HFFc6 (cell line): ENCODE data around the gene FZD1. TPM values are rescaled to one million over a fixed set of nuclear protein-coding genes. Genes with fewer than 3 reads are reported as not detected.

Source experiments
- DNase-seq: peaks from one replicate; pipeline ENCODE4 v3.0.0-alpha.2; 2018
- H3K27ac Mint-ChIP-seq: 2 replicates; pipeline ENCODE4 v1.8.0; 2020; ENCODE audit warnings: mild to moderate bottlenecking, mixed read lengths
- H3K27me3 Mint-ChIP-seq: 2 replicates; pipeline ENCODE4 v1.8.0; 2021; ENCODE audit warnings: mild to moderate bottlenecking, moderate library complexity, mixed read lengths; ENCODE audit not compliant: insufficient read depth
- H3K36me3 Mint-ChIP-seq: 2 replicates; pipeline ENCODE4 v1.8.0; 2021; ENCODE audit warnings: low read depth, mixed read lengths
- H3K4me1 Mint-ChIP-seq: 2 replicates; pipeline ENCODE4 v1.8.0; 2020; ENCODE audit warnings: low read depth, mixed read lengths
- H3K4me3 Mint-ChIP-seq: 2 replicates; pipeline ENCODE4 v1.8.0; 2020; ENCODE audit warnings: mild to moderate bottlenecking, moderate library complexity, mixed read lengths
- H3K9me3 Mint-ChIP-seq: 2 replicates; pipeline ENCODE4 v1.8.0; 2020; ENCODE audit warnings: mild to moderate bottlenecking, mixed read lengths
- CTCF ChIP-seq: fragments of 200-600 bp; sonication (generic); IDR thresholded peaks from 2 replicates; pipeline ENCODE4 v1.5.0; 2021; ENCODE audit warnings: antibody characterized with exemption, mild to moderate bottlenecking
- total RNA-seq, 6 experiments: library from RNA; stranded (reverse); fragmentation: NEBNext Ultra II Directional; extraction: Animal tissue kit (Norgen Biotek cat#: 25700); gene quantifications; 2 replicates in 1 of 6; 3 replicates in 5 of 6; pipeline ENCODE4 v1.2.3, GENCODE V29; 2021

Gene FZD1
- total RNA-seq, 6 experiments from 2014 or later = 9.0 to 11.1 (median 9.9) TPM

GRCh38 chr7:91249506-91250233 is 14.6 kb upstream of the FZD1 start:
- H3K27ac Mint-ChIP-seq = peak overlapping the region; percentile 76
- no peak for TF ChIP-seq CTCF
- no peaks in the 10 kb centered on the region for H3K9me3 Mint-ChIP-seq
- peaks cover 1% of the 10 kb centered on the region; the same call in 1 of the 2 replicates for H3K27me3 Mint-ChIP-seq
- peaks cover 3% of the 10 kb centered on the region; the same call in 1 of the 2 replicates for H3K36me3 Mint-ChIP-seq
- DNase-seq = peak; percentile 68
- H3K4me1 Mint-ChIP-seq = peaks cover 39% of the 10 kb centered on the region
- no peak overlapping the region for H3K4me3 Mint-ChIP-seq

GRCh38 chr7:91250706-91251105 is 13.5 kb upstream of the FZD1 start:
- DNase-seq = no peak
- H3K36me3 Mint-ChIP-seq = peaks cover 13% of the 10 kb centered on the region
- peaks cover 38% of the 10 kb centered on the region for H3K4me1 Mint-ChIP-seq
- peaks cover 8% of the 10 kb centered on the region for H3K9me3 Mint-ChIP-seq
- TF ChIP-seq CTCF = no peak
- peaks cover 1% of the 10 kb centered on the region; the same call in 1 of the 2 replicates for H3K27me3 Mint-ChIP-seq
- no peak overlapping the region for H3K4me3 Mint-ChIP-seq
- H3K27ac Mint-ChIP-seq = no peak overlapping the region

- no peak for TF ChIP-seq CTCF
- H3K9me3 Mint-ChIP-seq = peaks cover 20% of the 10 kb centered on the region
- peaks cover 1% of the 10 kb centered on the region; the same call in 1 of the 2 replicates for H3K27me3 Mint-ChIP-seq
- peaks cover 23% of the 10 kb centered on the region for H3K36me3 Mint-ChIP-seq
- no peak overlapping the region for H3K27ac Mint-ChIP-seq
- no peak overlapping the region for H3K4me3 Mint-ChIP-seq
- DNase-seq = no peak
- H3K4me1 Mint-ChIP-seq = peaks cover 38% of the 10 kb centered on the region
Observed at GRCh38 chr7:91251877-91252276, 12.4 kb upstream of the FZD1 start.

GRCh38 chr7:91263384-91264045 is 718 bp upstream of the FZD1 start:
- Mint-ChIP-seq H3K9me3 (no peaks in the 10 kb centered on the region), H3K27ac (peak overlapping the region; percentile 91), H3K36me3 (peaks cover 16% of the 10 kb centered on the region), H3K4me1 (peaks cover 31% of the 10 kb centered on the region), H3K27me3 (peaks cover 2% of the 10 kb centered on the region; the same call in 1 of the 2 replicates), H3K4me3 (peak overlapping the region; percentile 96)
- no peak for DNase-seq
- peak; percentile 26; the same call in 1 of the 2 replicates for TF ChIP-seq CTCF

GRCh38 chr7:91264924-91265681 is 870 bp downstream of the FZD1 start:
- TF ChIP-seq CTCF = no peak; the same call in 1 of the 2 replicates
- H3K27ac Mint-ChIP-seq = peak overlapping the region; percentile 78
- DNase-seq = peak; percentile 53
- no peaks in the 10 kb centered on the region for H3K9me3 Mint-ChIP-seq
- H3K4me1 Mint-ChIP-seq = peaks cover 31% of the 10 kb centered on the region
- peaks cover 16% of the 10 kb centered on the region for H3K36me3 Mint-ChIP-seq
- peaks cover 2% of the 10 kb centered on the region; the same call in 1 of the 2 replicates for H3K27me3 Mint-ChIP-seq
- H3K4me3 Mint-ChIP-seq = peak overlapping the region; percentile 96
